Right cardiac atrium (tissue), 5 donors: ENCODE data around the gene PUDP. TPM values are rescaled to one million over a fixed set of nuclear protein-coding genes. Genes with fewer than 3 reads are reported as not detected.
"Not testable (repeated sequence)": the region's sequence is repeated elsewhere in the genome, so short reads cannot be mapped to it uniquely, and the experiment has no call there.

Experiments used
- ATAC-seq, 2 donors: fragments of 200-7000 bp; cut with Tn5 transposase; one replicate each; pipeline versions ENCODE4 v1.8.0 to v1.9.1; 2020; ENCODE audit warnings: moderate library complexity in 2 of 2, mild to moderate bottlenecking in 1 of 2
- DNase-seq, 3 donors: peaks; one replicate each; pipeline ENCODE4 v3.0.0-alpha.2; 2020
- H3K27ac ChIP-seq: one replicate; pipeline ENCODE4 v1.5.1; 2013; ENCODE audit warnings: mild to moderate bottlenecking, low read length, control low read depth, moderate library complexity
- H3K27me3 ChIP-seq: one replicate; pipeline ENCODE4 v1.6.1; 2013; ENCODE audit not compliant: control insufficient read depth, insufficient read depth
- H3K4me1 ChIP-seq: one replicate; pipeline ENCODE4 v1.6.1; 2013; ENCODE audit warnings: low read length; ENCODE audit not compliant: control insufficient read depth, insufficient read depth
- H3K4me3 ChIP-seq: one replicate; pipeline ENCODE4 v1.5.1; 2013; ENCODE audit warnings: low read length, control low read depth
- H3K9me3 ChIP-seq: one replicate; pipeline ENCODE4 v1.6.1; 2013; ENCODE audit warnings: low read length; ENCODE audit not compliant: control insufficient read depth
- WGBS: extraction: QIAGEN DNeasy Blood & Tissue Kit; methylation state at CpG from one replicate; pipeline ENCODE4 v1.1.7; 2013; 5-methylcytosine and 5-hydroxymethylcytosine counted together
- intact Hi-C, 4 donors: fragments of 100-400 bp; cut with DNase I; formaldehyde crosslinking; loops; one replicate each; pipeline versions ENCODE4 v1.11.0 to v1.14.0; 2022 to 2023
- long read RNA-seq, 4 donors: library from polyadenylated mRNA; unstranded; transcript quantifications; one replicate each; pipeline ENCODE4 v2.0.0, GENCODE V29; 2020 to 2021
- polyA plus RNA-seq: library from polyadenylated mRNA; stranded (reverse); fragments of 200-250 nt; gene quantifications from one replicate; pipeline ENCODE4 v1.2.3, GENCODE V29; 2013
- total RNA-seq, 4 donors: library from RNA; stranded (reverse); fragmentation: NEBNext Ultra II Directional; extraction: Animal tissue kit (Norgen Biotek cat#: 25700); gene quantifications; one replicate each; pipeline ENCODE4 v1.2.1, GENCODE V29; 2021
- donor health status: healthy with polysubstance abuse.
- donor health status: DM: no; HTN: yes; CAD: no.
- donor health status: DM: no; HTN: no; CAD: no.
- donor health status: DM: no; HTN: yes; CAD: no; lungs with severe emphysema.
- donor health status: DM: yes; HTN: yes; CAD: no.

Gene PUDP
- 10 to 100 TPM; 15.7 to 18.3 (median 17.0) TPM for total RNA-seq
- polyA plus RNA-seq = 11.6 TPM
- long read RNA-seq, donor 1, transcript PUDP-201 (4 exons, 2,140 nt) = major isoform, 29 of 31 reads
- long read RNA-seq, donor 1, partial matches to known transcripts = 1 of 31 reads
- long read RNA-seq, donor 1, other reads (novel, unspliced or antisense) = 0 of 31 reads
- long read RNA-seq, donor 2, transcript PUDP-201 (4 exons, 2,140 nt) = major isoform, 13 of 15 reads
- long read RNA-seq, donor 2, partial matches to known transcripts = 0 of 15 reads
- long read RNA-seq, donor 2, other reads (novel, unspliced or antisense) = 1 of 15 reads
- long read RNA-seq, donor 3, transcript PUDP-201 (4 exons, 2,140 nt) = major isoform, 40 of 47 reads
- long read RNA-seq, donor 3, partial matches to known transcripts = 4 of 47 reads
- long read RNA-seq, donor 3, other reads (novel, unspliced or antisense) = 3 of 47 reads
- long read RNA-seq, donor 4, transcript PUDP-201 (4 exons, 2,140 nt) = major isoform, 9 of 11 reads
- long read RNA-seq, donor 4, partial matches to known transcripts = 1 of 11 reads
- long read RNA-seq, donor 4, other reads (novel, unspliced or antisense) = 0 of 11 reads

DNA sequence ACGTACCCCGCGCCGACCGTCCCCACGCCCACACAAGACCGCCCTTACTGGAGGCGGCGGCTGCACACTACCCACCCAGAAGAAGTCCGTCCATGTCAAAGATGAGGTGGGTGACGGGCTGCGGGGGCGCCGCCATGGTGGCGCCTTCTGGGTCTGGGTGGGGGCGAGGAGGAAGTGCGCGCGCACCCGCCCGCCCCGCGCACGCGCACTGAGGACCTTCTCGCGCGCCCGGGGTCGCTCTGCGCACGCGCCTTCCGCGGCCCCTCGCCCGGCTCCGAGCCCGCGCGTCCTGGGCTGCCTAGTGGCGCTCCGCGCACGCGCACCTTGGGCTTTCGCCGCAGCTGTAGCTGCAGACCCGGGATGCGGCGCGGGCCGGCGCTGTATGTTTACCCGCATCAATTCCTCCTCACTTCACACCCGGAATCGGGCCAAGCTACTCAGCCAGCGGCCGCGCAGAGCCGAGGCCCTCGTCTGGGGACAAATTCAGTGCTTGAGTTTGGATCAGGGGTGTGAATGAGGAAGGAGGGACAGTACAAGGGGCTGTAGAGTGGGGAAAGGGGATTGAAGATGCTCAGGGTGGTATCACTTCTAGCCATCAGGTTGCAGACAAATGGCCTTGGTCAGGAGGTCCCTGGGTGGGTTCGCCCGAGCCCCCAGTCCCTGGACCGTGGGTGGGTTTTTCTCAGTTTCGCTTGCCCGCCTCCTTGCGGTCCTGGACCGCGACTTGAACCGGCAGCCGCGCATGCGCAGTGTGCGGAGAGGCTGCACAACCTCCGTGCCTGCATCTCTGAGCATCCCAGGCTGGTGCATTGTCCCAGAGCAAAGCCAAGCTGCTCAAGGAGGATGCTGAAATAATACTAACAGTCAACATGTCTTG, at the start of gene PUDP:
Gene PUDP (minus strand): TSS at position 176 of the 877 bp plus-strand sequence. CDS start 40 bp downstream, at position 136.
- H3K4me1 ChIP-seq = no peaks in the 10 kb centered on the region
- intact Hi-C loops = no loop called here
- H3K9me3 ChIP-seq = no peaks in the 10 kb centered on the region
- DNase-seq = peak; percentile 93 to 97 (median 95)
- peak within 1 kb of the TSS; percentile 93 for H3K27ac ChIP-seq
- H3K27me3 ChIP-seq = no peaks in the 10 kb centered on the region
- WGBS = under 1% methylated on average over 75 of the region's 76 CpGs
- peak within 1 kb of the TSS; percentile 75 for H3K4me3 ChIP-seq
- ATAC-seq = peak; percentile 98

DNA sequence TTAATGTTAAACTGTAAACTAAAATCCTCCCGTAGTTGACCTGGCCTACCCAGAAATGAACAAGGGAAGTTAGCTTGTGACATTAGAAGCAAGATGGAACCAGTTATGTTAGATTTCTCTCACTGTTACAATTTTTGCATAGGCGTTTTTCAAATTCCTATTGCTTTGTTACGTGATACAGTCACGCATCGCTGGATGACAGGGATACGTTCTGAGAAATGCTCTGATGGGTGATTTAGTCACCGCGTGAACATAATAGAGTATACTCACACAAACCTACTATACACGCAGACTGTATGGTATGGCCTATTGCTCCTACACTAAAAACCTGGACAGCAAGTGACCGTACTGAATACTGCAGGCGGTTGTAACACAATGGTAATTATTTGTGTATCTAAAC, 46.7 kb upstream of the PUDP start:
- ATAC-seq = no peak
- Histone ChIP-seq H3K27ac (no peak overlapping the region), H3K4me3 (no peak overlapping the region), H3K27me3 (no peaks in the 10 kb centered on the region), H3K9me3 (no peaks in the 10 kb centered on the region), H3K4me1 (no peaks in the 10 kb centered on the region)
- intact Hi-C loops = no loop called here
- no peak for DNase-seq
- WGBS = 97% methylated on average over 11 of the region's 11 CpGs

DNA sequence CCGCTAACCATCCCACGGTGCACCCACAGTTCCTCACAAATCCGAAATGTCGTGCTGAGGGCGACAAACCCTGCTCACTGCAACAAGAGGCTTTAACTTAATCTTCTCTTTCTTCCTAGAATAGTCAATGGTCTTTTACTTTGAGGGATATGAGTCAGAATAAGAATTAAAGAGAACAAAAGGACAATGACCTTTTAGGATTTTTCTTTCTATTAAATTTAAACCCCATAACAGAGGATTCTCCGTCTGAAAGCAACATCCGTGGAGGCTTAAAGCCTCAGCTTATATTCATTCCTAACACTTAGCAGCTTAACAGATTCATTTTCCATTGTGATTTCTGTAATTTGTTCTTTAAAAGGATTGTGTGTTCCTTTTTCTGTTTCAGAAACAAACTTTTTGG, 44.9 kb upstream of the PUDP start:
- no peaks in the 10 kb centered on the region for H3K27me3 ChIP-seq
- ATAC-seq = no peak
- H3K4me3 ChIP-seq = no peak overlapping the region
- WGBS = 93% methylated on average over 7 of the region's 7 CpGs
- DNase-seq = no peak
- H3K9me3 ChIP-seq = no peaks in the 10 kb centered on the region
- intact Hi-C loops = no loop called here
- H3K27ac ChIP-seq = no peak overlapping the region
- no peaks in the 10 kb centered on the region for H3K4me1 ChIP-seq

DNA sequence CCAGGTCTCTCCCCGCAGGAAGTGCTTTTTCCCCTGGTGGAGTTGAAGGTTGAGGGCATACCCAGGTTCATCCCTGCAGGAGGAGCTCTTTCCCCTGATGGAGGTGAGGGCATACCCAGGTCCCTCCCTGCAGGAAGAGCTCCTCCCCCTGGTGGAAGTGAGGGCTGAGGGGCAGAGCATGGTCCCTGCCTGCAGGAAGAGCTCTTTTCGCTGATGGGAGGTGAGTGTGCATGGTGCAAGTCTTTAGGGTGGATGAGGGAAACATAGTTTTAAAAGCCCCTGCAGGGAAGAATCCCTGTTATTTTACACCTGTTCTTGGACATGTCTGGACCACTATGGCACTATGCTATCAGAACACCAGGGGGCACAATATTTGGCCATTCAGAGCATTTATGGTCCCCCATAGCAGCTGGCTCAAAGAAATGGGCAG, 43.7 kb upstream of the PUDP start:
- Histone ChIP-seq H3K4me1 (no peaks in the 10 kb centered on the region), H3K27me3 (no peaks in the 10 kb centered on the region), H3K4me3 (no peak overlapping the region), H3K9me3 (no peaks in the 10 kb centered on the region), H3K27ac (no peak overlapping the region)
- ATAC-seq (no peak), DNase-seq (no peak)
- intact Hi-C loops = no loop called here
- 92% methylated on average over 2 of the region's 2 CpGs for WGBS

DNA sequence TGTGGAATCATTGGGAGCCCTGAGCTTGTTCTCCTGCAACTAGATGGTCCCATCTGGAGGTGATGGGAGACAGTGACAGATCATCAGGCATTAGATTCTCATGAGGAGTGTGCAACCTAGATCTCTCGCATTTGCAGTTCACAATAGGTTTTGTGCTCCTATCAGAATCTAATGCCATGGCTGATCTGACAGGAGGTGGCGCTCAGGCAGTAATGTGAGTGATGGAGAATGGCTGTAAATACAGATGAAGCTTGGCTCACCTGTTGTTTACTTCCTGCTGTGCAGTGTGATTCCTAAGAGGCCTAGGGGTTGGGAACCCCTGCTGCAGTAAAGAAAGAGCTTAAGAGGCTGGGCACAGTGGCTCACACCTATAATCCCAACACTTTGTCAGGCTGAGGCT, 42.2 kb upstream of the PUDP start:
- no peak overlapping the region for H3K27ac ChIP-seq
- WGBS = 98% methylated on average over 2 of the region's 2 CpGs
- DNase-seq (no peak), ATAC-seq (no peak)
- H3K9me3 ChIP-seq = no peaks in the 10 kb centered on the region
- no peak overlapping the region for H3K4me3 ChIP-seq
- H3K27me3 ChIP-seq = no peaks in the 10 kb centered on the region
- intact Hi-C loops = no loop called here
- H3K4me1 ChIP-seq = no peaks in the 10 kb centered on the region

DNA sequence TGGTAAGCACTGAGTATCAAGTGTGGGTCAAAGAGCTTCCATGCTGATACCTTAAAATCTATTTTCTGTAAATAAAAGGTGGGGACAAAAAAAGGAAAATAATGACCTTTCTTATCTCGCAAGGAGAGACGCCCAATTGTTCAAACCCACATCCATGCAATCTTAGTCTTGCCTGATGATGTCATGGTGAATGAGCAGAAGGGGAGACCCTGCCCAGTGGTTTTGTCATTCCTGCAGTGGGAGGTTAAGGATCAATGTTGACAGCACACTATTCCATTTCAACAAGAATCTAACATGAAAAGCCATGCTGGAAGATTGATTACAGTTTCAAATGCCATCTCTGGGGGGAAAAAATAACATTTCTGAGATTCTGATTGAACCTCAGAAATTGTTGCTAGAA, 40.7 kb upstream of the PUDP start:
- no peaks in the 10 kb centered on the region for H3K4me1 ChIP-seq
- no peak overlapping the region for H3K27ac ChIP-seq
- no peaks in the 10 kb centered on the region for H3K27me3 ChIP-seq
- ATAC-seq = no peak
- 80% methylated on average over 2 of the region's 2 CpGs for WGBS
- no peak overlapping the region for H3K4me3 ChIP-seq
- no peaks in the 10 kb centered on the region for H3K9me3 ChIP-seq
- no peak for DNase-seq
- intact Hi-C loops = no loop called here

DNA sequence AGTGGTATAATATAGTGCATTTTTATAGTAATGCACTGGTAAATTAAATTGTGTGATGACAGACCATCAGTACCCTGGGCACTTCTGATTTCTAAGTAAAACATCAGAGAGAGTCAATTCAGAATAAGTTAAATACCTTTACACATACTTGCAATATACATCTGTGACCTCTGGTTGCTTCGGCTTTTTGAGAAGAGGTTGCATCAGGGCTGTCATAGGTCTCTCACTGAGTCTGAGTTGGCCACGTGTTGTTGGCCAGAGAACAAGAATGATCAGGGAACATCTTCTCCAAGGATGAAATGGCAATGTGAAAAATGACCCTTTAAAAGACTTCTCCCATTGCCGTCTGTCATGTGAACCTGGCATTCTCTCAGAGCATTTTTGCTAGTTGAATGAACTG, 36.9 kb upstream of the PUDP start:
- no peak for DNase-seq
- H3K27ac ChIP-seq = no peak overlapping the region
- no peak for ATAC-seq
- no peaks in the 10 kb centered on the region for H3K27me3 ChIP-seq
- no peaks in the 10 kb centered on the region for H3K9me3 ChIP-seq
- H3K4me1 ChIP-seq = no peaks in the 10 kb centered on the region
- no peak overlapping the region for H3K4me3 ChIP-seq
- intact Hi-C loops = no loop called here
- 82% methylated on average over 3 of the region's 3 CpGs for WGBS

DNA sequence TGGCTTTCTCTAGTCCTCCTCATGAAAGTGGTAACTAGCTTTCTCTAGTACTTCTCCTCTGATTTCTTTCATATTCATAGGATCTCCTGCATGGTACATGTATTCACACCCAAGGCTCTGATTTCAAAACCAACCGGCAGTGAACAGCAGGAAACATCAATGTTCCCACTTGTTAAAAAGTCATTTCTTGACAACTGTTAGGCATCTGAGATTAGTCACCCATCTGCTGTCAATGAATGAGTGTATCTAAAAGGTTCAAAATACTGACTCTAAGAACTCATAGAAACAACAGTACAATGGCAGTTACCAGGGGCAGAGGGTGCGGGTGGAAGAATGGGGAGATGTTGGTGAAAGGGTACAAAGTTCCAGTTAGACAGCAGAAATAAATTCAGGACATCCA, 31.5 kb upstream of the PUDP start:
- intact Hi-C loops = no loop called here
- 89% methylated on average over 2 of the region's 2 CpGs for WGBS
- ATAC-seq (no peak), DNase-seq (no peak)
- Histone ChIP-seq H3K4me3 (no peak overlapping the region), H3K4me1 (no peaks in the 10 kb centered on the region), H3K27ac (no peak overlapping the region), H3K9me3 (no peaks in the 10 kb centered on the region), H3K27me3 (no peaks in the 10 kb centered on the region)

DNA sequence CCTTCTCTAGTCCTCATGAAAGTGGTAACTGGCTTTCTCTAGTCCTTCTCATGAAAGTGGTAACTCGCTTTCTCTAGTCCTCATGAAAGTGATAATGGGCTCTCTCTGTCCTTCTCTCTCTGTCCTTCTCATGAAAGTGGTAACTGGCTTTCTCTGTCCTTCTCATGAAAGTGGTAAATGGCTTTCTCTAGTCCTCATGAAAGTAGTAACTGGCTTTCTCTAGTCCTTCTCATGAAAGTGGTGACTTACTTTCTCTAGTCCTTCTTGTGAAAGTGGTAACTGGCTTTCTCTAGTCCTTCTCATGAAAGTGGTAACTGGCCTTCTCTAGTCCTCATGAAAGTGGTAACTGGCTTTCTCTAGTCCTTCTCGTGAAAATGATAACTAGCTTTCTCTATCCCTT, 30.9 kb upstream of the PUDP start:
- H3K27me3 ChIP-seq, ATAC-seq, DNase-seq, H3K4me1 ChIP-seq, H3K4me3 ChIP-seq, intact Hi-C loops, H3K9me3 ChIP-seq, H3K27ac ChIP-seq: not testable (repeated sequence)
- 92% methylated on average over 2 of the region's 2 CpGs for WGBS

DNA sequence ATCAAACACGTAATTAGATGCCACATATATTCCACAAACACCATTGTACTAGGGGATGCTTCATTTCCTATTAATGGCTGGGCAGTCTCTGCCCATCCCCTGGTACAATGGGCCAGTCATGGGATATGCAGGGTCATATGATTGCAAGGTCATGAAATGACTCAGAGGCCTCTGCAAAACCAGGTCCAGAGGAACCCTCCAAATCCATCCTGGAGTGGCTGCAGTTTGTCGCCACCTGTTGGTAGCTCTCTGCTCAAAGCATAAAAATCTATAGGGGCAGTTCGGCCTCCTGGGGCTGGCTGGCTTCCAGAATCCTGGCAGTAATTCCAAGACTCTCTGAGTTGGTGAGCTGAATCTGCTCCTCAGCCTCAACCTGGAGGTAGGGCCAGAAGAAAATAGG, 22.9 kb upstream of the PUDP start:
- no peak for ATAC-seq
- Histone ChIP-seq H3K27me3 (no peaks in the 10 kb centered on the region), H3K27ac (no peak overlapping the region), H3K4me1 (no peaks in the 10 kb centered on the region), H3K4me3 (no peak overlapping the region), H3K9me3 (no peaks in the 10 kb centered on the region)
- no peak for DNase-seq
- intact Hi-C loops = no loop called here
- WGBS = 92% methylated on average over 3 of the region's 3 CpGs

DNA sequence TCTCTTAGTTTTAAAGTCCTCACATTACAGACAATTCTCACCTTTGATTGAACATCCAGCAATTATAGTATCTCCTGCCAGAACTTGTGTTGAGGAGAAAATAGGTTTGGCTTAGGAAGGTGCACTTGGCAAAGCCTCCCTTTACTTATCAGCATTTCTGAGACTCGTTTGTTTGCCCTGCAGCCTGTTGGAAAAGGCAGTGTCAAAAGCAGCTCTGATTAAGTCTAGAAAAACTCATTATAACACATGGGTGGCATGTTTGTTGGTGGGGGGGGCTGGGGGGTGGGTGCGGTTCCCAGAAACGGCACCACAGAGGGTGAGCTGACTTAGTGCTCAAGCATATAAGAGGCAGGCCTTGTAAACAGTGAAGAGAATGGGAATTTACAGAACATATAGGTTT, 21.7 kb upstream of the PUDP start:
- 60% methylated on average over 3 of the region's 3 CpGs for WGBS
- no peaks in the 10 kb centered on the region for H3K4me1 ChIP-seq

More for the DNA sequence above, 21.7 kb upstream of the PUDP start:
- no peak overlapping the region for H3K27ac ChIP-seq
- H3K4me3 ChIP-seq = no peak overlapping the region
- intact Hi-C loops = no loop called here
- no peaks in the 10 kb centered on the region for H3K9me3 ChIP-seq
- no peaks in the 10 kb centered on the region for H3K27me3 ChIP-seq
- ATAC-seq = no peak
- DNase-seq = no peak
